Chondrocyte (in vitro differentiated cells): ENCODE data around the gene NOS3. TPM values are rescaled to one million over a fixed set of nuclear protein-coding genes. Genes with fewer than 3 reads are reported as not detected.

Experiments
- DNase-seq: peaks from one replicate; pipeline ENCODE4 v3.0.0; 2021; ENCODE audit warnings: mixed read lengths, low spot score
- H3K27ac Mint-ChIP-seq: one replicate; pipeline ENCODE4 v1.8.0; 2021; ENCODE audit warnings: mild to moderate bottlenecking, moderate library complexity, mixed read lengths; ENCODE audit not compliant: unreplicated experiment
- H3K27me3 Mint-ChIP-seq: 2 replicates; pipeline ENCODE4 v1.8.0; 2021; ENCODE audit warnings: low read depth, mixed read lengths
- H3K36me3 Mint-ChIP-seq: 2 replicates; pipeline ENCODE4 v1.8.0; 2021; ENCODE audit warnings: low read depth, mixed read lengths
- H3K4me1 Mint-ChIP-seq: 2 replicates; pipeline ENCODE4 v1.8.0; 2021; ENCODE audit warnings: low read depth, mild to moderate bottlenecking, mixed read lengths
- H3K4me3 Mint-ChIP-seq: one replicate; pipeline ENCODE4 v1.8.0; 2021; ENCODE audit warnings: mild to moderate bottlenecking, moderate library complexity, mixed read lengths; ENCODE audit not compliant: unreplicated experiment
- H3K9me3 Mint-ChIP-seq: 2 replicates; pipeline ENCODE4 v1.8.0; 2021; ENCODE audit warnings: low read depth, mixed read lengths
- CTCF ChIP-seq: fragments of 200-600 bp; sonication (generic); IDR thresholded peaks from 2 replicates; pipeline ENCODE4 v1.5.0; 2021; ENCODE audit warnings: antibody characterized with exemption, mild to moderate bottlenecking, moderate library complexity
- total RNA-seq: library from RNA; stranded (reverse); gene quantifications from 3 replicates; pipeline ENCODE4 v1.2.1, GENCODE V29; 2021

NOS3 gene
- total RNA-seq, 1 donor from 2014 or later, result not detected

- peaks cover 13% of the 10 kb centered on the region for H3K27me3 Mint-ChIP-seq
- H3K4me1 Mint-ChIP-seq, result peaks cover 21% of the 10 kb centered on the region
- no peak overlapping the region for H3K4me3 Mint-ChIP-seq
- no peaks in the 10 kb centered on the region for H3K36me3 Mint-ChIP-seq
- DNase-seq, result no peak
- no peak for TF ChIP-seq CTCF
- no peak overlapping the region for H3K27ac Mint-ChIP-seq
- H3K9me3 Mint-ChIP-seq, result no peaks in the 10 kb centered on the region
These were observed 29.1 kb upstream of the NOS3 start for GRCh38 chr7:150961510-150962289.

GRCh38 chr7:150962290-150962552 lies 28.6 kb upstream of the NOS3 start:
- Mint-ChIP-seq H3K9me3 (no peaks in the 10 kb centered on the region), H3K27ac (peak overlapping the region; percentile 50), H3K36me3 (no peaks in the 10 kb centered on the region), H3K4me3 (no peak overlapping the region), H3K4me1 (peaks cover 21% of the 10 kb centered on the region), H3K27me3 (peaks cover 15% of the 10 kb centered on the region)
- no peak for DNase-seq
- no peak for TF ChIP-seq CTCF

- no peak overlapping the region for H3K4me3 Mint-ChIP-seq
- no peaks in the 10 kb centered on the region for H3K36me3 Mint-ChIP-seq
- H3K4me1 Mint-ChIP-seq, result peaks cover 21% of the 10 kb centered on the region
- H3K9me3 Mint-ChIP-seq, result no peaks in the 10 kb centered on the region
- peak; percentile 91 for TF ChIP-seq CTCF
- H3K27me3 Mint-ChIP-seq, result peaks cover 21% of the 10 kb centered on the region
- no peak for DNase-seq
- H3K27ac Mint-ChIP-seq, result peak overlapping the region; percentile 73
These were observed 28.0 kb upstream of the NOS3 start for GRCh38 chr7:150962553-150963399.

GRCh38 chr7:150963707-150964559 lies 26.9 kb upstream of the NOS3 start:
- DNase-seq, result no peak
- no peak for TF ChIP-seq CTCF
- no peak overlapping the region for H3K27ac Mint-ChIP-seq
- no peak overlapping the region for H3K4me3 Mint-ChIP-seq
- no peaks in the 10 kb centered on the region for H3K36me3 Mint-ChIP-seq
- peaks cover 21% of the 10 kb centered on the region for H3K4me1 Mint-ChIP-seq
- H3K9me3 Mint-ChIP-seq, result no peaks in the 10 kb centered on the region
- peaks cover 28% of the 10 kb centered on the region for H3K27me3 Mint-ChIP-seq

DNA sequence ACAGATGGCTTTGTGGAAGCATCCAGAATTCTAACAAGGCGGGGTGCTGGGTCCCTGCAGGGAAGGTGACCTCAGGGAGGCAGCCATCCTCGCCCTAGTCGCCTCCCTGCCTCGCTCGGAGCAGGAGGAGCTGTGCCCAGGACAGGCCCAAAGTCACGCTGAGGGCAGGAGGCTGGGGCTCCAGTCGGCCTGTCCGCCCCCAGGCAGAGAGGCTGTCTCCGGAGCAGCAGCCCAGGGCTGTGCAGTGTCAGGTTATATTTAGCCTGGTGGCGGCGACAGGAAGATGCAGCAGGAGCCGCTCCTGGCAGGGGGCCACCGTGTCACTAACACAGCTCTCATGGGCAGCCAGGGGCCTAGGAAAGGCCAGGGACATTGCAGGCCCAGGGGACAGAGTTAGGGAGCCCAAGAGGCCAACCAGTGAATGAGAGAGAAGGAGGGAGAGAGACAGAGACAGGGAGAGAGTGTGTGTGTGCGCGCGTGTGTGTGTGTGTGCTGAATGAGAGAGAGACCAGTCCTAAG lies 26.2 kb upstream of the NOS3 start:
- H3K9me3 Mint-ChIP-seq, result no peaks in the 10 kb centered on the region
- peak; percentile 25 for TF ChIP-seq CTCF
- no peaks in the 10 kb centered on the region for H3K36me3 Mint-ChIP-seq
- peaks cover 33% of the 10 kb centered on the region for H3K27me3 Mint-ChIP-seq
- H3K27ac Mint-ChIP-seq, result no peak overlapping the region
- no peak for DNase-seq
- peaks cover 21% of the 10 kb centered on the region for H3K4me1 Mint-ChIP-seq
- no peak overlapping the region for H3K4me3 Mint-ChIP-seq
